GM10266 (cell line): ENCODE results near the gene CNST.

Source experiments
- DNase-seq: peaks from one replicate; pipeline ENCODE4 v3.0.0; 2012; ENCODE audit errors: extremely low spot score
- TF ChIP-seq, protein P1 (sequence below): IDR thresholded peaks from 2 replicates; pipeline ENCODE4 v1.5.1; 2012; ENCODE audit warnings: mild to moderate bottlenecking, low read depth; ENCODE audit not compliant: control insufficient read depth, insufficient read depth; ENCODE audit errors: missing control alignments

The CNST gene

GRCh38 chr1:246651012-246651695 lies 84.9 kb downstream of the CNST start:
- no peak for DNase-seq
- TF ChIP-seq, protein P1, sequence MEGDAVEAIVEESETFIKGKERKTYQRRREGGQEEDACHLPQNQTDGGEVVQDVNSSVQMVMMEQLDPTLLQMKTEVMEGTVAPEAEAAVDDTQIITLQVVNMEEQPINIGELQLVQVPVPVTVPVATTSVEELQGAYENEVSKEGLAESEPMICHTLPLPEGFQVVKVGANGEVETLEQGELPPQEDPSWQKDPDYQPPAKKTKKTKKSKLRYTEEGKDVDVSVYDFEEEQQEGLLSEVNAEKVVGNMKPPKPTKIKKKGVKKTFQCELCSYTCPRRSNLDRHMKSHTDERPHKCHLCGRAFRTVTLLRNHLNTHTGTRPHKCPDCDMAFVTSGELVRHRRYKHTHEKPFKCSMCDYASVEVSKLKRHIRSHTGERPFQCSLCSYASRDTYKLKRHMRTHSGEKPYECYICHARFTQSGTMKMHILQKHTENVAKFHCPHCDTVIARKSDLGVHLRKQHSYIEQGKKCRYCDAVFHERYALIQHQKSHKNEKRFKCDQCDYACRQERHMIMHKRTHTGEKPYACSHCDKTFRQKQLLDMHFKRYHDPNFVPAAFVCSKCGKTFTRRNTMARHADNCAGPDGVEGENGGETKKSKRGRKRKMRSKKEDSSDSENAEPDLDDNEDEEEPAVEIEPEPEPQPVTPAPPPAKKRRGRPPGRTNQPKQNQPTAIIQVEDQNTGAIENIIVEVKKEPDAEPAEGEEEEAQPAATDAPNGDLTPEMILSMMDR: no peak

DNA sequence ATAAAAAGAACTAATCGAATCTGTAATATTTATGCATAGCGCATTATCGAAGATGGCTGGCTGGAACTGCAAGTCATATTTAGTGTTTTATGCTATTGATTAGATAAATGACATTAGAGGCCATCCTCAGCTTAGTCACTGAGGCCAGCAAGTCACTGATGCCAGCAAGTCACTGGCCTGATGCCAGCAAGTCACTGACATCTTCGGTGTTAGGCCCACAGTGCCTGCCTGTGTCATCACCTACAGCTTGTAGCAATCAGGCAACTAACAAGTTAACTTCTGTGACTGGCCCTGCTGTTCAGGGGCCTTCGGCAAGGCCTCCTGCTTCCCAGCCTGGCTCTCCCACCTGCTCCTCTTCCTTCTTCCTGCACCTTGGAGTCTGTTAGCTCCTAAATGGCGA lies 92.3 kb downstream of the CNST start:
- TF ChIP-seq, protein P1: no peak
- DNase-seq: no peak

DNA sequence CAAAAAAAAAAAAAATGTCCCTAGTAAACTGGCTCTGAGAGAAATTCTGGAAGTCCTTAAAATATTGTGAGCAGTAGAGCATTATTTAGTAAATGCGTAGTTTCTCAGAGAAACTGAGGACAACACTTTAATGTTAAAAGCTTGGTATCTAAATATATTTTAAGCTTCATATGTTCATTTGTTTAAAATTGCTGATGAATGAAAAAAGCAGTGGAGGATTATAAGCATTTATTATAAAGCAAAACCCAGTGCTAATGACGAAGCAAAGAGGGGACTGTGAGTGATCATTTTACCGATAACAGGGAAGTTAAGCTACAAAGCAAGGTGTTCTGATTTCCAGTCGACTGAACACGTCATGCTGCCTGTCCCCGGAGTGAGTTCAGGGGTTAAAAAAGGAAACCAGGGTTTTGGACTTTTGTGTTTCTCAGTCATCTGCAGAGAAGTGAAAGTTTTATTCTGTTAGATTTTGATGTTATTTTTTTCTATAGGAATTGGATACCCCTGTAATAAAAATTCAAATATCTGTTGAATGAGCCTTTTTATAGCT lies 93.4 kb downstream of the CNST start:
- peak; percentile 27 for DNase-seq
- TF ChIP-seq, protein P1: no peak

DNA sequence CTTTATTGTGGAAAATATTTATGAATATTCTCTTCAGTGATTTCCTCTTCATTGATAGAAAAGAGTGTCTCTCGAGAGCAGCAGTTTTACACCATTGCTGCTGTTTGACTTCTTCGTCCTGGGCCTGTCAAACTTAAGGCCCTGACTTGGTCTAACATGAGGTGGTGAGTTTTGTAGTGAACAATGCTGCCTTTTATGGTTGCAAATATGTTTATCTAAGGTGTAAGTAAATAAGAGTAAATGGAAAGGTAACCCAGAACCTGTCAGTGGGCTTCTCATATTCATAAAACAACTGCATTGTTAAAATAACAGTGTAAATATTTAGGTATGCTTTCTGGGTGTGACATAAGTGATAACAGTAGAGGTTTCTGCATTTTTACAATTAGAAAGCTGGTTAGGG lies 95.2 kb downstream of the CNST start:
- no peak for DNase-seq
- TF ChIP-seq, protein P1: no peak

DNA sequence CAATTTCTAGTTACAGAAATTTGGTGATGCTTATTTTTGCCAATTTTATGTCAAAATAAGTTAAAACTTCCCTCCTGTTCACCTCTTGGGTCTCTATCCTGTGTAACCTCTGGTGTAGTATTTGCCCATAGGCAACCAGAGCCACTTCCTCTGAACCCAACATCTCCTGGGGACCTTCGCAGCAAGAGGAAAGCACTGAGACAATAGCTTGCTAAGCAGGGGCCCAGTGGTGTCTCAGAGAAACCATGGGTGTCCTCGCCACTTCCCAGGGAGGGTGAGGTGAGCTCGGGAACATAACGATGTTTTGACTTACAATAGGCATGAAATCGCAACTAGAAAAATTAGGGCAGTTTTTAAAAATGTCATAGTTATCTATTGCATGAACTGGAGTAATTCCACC lies 101.5 kb downstream of the CNST start:
- no peak for DNase-seq
- TF ChIP-seq, protein P1: no peak

DNA sequence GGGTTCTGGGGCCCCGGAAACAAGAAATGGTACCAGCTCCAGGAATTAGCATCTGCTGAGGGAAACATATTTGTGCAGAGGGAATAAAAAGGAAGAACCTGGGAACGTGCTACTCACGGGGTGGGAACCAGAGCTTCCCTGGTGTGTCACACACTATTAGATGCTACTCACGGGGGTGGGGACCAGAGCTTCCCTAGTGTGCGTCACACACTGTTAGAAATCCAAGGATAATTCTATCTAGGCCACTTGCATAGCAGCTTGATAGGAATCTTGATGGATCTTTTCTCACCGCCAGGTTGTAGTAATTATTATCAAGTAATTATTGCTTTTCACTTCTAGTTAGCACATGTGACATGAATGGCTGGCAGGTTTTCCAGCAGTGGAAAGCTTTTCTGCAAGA lies 103.4 kb downstream of the CNST start:
- TF ChIP-seq, protein P1: no peak

DNA sequence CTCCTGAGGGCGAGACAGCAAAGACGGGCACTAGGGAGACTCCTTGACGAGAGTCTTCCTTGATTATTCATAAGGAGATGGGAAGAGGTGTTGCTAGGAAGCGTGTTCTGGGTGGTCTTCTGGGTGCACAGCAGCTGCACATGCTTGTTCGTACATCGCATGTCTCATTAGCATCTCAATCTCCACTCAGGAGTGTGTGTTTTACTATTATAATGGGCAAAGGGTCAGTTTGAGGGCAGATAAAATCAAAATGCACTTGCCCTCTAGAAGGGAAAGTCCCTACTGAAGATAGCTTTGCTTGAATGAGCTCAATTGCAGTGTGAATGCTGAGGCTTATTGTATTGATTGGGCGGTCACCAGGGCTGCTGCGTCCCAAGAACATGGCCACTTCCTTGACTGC lies 107.8 kb downstream of the CNST start:
- TF ChIP-seq, protein P1: no peak
- DNase-seq: no peak

More for the DNA sequence above, 103.4 kb downstream of the CNST start:
- DNase-seq: no peak
